Stomach (tissue), 9 donors: ENCODE measurements around the gene CD68. TPM values are rescaled to one million over a fixed set of nuclear protein-coding genes. Genes with fewer than 3 reads are reported as not detected.
A peak's percentile ranks its signal among the peaks of the same experiment; 100 is the strongest.
"Not testable (repeated sequence)": the region's sequence is repeated elsewhere in the genome, so short reads cannot be mapped to it uniquely, and the experiment has no call there.

Source experiments
- DNase-seq, 2 donors: peaks; one replicate each; pipeline versions ENCODE4 v3.0.0 to v3.0.0-alpha.2; 2013 to 2019
- H3K27ac ChIP-seq, 5 donors: fragments of 200-600 bp in 4 of 5; sonication (generic) in 4 of 5; one replicate each; pipeline ENCODE4 v1.5.1; 2013 to 2019; ENCODE audit warnings: mild to moderate bottlenecking in 1 of 5, moderate library complexity in 1 of 5
- H3K27me3 ChIP-seq, 3 donors: fragments of 200-600 bp; sonication (generic); one replicate each; pipeline ENCODE4 v1.5.1; 2017 to 2019; ENCODE audit warnings: mixed run types in 1 of 3
- H3K36me3 ChIP-seq, 4 donors: fragments of 200-600 bp; sonication (generic); 1 replicate in 3 of 4; 2 replicates in 1 of 4; pipeline ENCODE4 v1.5.1; 2016 to 2019
- H3K4me1 ChIP-seq, 4 donors: fragments of 200-600 bp; sonication (generic); one replicate each; pipeline ENCODE4 v1.5.1; 2016 to 2019
- H3K4me3 ChIP-seq, 4 donors: fragments of 200-600 bp; sonication (generic) in 3 of 4; one replicate each; pipeline ENCODE4 v1.5.1; 2016 to 2019; ENCODE audit warnings: mild to moderate bottlenecking in 1 of 4
- H3K9me3 ChIP-seq, 4 donors: fragments of 200-600 bp; sonication (generic); one replicate each; pipeline ENCODE4 v1.5.1; 2016 to 2019
- CTCF ChIP-seq, 7 experiments: fragments of 450-650 bp in 4 of 7; fragments of 200-600 bp in 3 of 7; sonication (generic) in 3 of 7; IDR thresholded peaks; one replicate each; pipeline ENCODE4 v1.5.1; 2016 to 2019; ENCODE audit warnings: antibody characterized with exemption in 7 of 7, control low read depth in 2 of 7, mild to moderate bottlenecking in 1 of 7
- EP300 ChIP-seq: sonication (generic); formaldehyde crosslinking; IDR thresholded peaks from one replicate; pipeline ENCODE4 v1.6.1; 2017; ENCODE audit warnings: antibody characterized with exemption
- POLR2A ChIP-seq, 4 donors: fragments of 450-650 bp; IDR thresholded peaks; one replicate each; pipeline ENCODE4 v1.6.1; 2016; ENCODE audit warnings: antibody characterized with exemption in 4 of 4, control low read depth in 2 of 4, mild to moderate bottlenecking in 1 of 4, moderate library complexity in 1 of 4
- POLR2AphosphoS5 ChIP-seq, 3 donors: sonication (generic); formaldehyde crosslinking; IDR thresholded peaks; one replicate each; pipeline ENCODE4 v1.6.1; 2016; ENCODE audit warnings: antibody characterized with exemption in 3 of 3
- WGBS, 5 donors: extraction: QIAGEN DNeasy Blood & Tissue Kit in 3 of 5; methylation state at CpG; one replicate each; pipeline versions ENCODE4 v1.1.5 to v1.1.7; 2013 to 2018; 5-methylcytosine and 5-hydroxymethylcytosine counted together
- intact Hi-C: fragments of 100-400 bp; cut with DNase I; formaldehyde crosslinking; loops from one replicate; pipeline ENCODE4 v1.15.1; 2023; ENCODE audit warnings: low total_unique reads
- polyA plus RNA-seq, 3 donors: library from polyadenylated mRNA; stranded (reverse); fragments of 200-250 nt; gene quantifications; one replicate each; pipeline ENCODE4 v1.2.3, GENCODE V29; 2013
- total RNA-seq, 5 donors: library from RNA; depleted of rRNA; stranded (reverse); fragments of >200 nt; gene quantifications; one replicate each; pipeline versions ENCODE4 v1.1.0 to v1.2.3, GENCODE V29; 2014 to 2016
- donor health status: healthy with polysubstance abuse.
- donor health status: Bipolar disorder and iron deficiency.
- donor health status: healthy.

The CD68 gene
- total and polyA plus RNA-seq, 8 donors: 11.1 to 39.6 (median 14.8) TPM

GRCh38 chr17:7618608-7619007 lies 39.2 kb downstream of the CD68 start:
- no peak for DNase-seq
- WGBS, 5 donors: 57 to 69% (median 63%) methylated on average over 5 of the region's 5 CpGs
- Histone ChIP-seq H3K4me1 (peaks cover 1 to 13% (median 8%) of the 10 kb centered on the region in 4 donors), H3K27ac (no peak overlapping the region), H3K4me3 (no peak overlapping the region), H3K9me3 (no peaks in the 10 kb centered on the region), H3K36me3 (no peaks in the 10 kb centered on the region), H3K27me3 (no peaks in the 10 kb centered on the region)
- intact Hi-C loops: no loop called here
- TF ChIP-seq POLR2AphosphoS5 (IDR thresholded peaks at IDR 0.05) (no peak), EP300 (no peak), POLR2A (IDR thresholded peaks at IDR 0.05) (no peak)

DNA sequence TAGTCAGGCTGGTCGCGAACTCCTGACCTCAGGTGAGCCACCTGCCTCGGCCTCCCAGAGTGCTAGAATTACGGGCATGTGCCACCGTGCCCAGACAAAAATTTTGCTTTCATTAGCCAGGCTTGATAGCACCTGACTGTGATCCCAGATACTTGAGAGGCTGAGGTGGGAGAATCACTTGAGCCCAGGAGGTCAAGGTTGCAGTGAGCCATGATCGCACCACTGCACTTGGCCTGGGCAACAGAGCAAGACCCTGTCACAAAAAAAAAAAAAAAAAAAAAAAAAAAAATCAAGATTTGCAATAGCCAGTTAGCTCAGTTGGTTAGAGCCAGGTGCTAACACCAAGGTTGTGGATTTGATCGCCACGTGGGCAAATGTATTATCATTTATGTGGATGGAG lies 41.4 kb downstream of the CD68 start:
- peaks cover 0 to 3% (median 3%) of the 10 kb centered on the region in 4 donors for H3K36me3 ChIP-seq
- H3K4me1 ChIP-seq: peaks cover 0 to under 1% (median 0%) of the 10 kb centered on the region in 4 donors
- TF ChIP-seq POLR2AphosphoS5 (IDR thresholded peaks at IDR 0.05): no peak
- no peak for TF ChIP-seq POLR2A (IDR thresholded peaks at IDR 0.05)
- TF ChIP-seq EP300: no peak
- no peak for TF ChIP-seq CTCF (IDR thresholded peaks at IDR 0.05)
- H3K27me3 ChIP-seq: no peaks in the 10 kb centered on the region
- intact Hi-C loops: no loop called here
- 93 to 95% (median 94%) methylated on average over 8 of the region's 8 CpGs for WGBS, 5 donors
- no peaks in the 10 kb centered on the region for H3K9me3 ChIP-seq
- no peak overlapping the region for H3K4me3 ChIP-seq
- H3K27ac ChIP-seq: no peak overlapping the region
- no peak for DNase-seq

DNA sequence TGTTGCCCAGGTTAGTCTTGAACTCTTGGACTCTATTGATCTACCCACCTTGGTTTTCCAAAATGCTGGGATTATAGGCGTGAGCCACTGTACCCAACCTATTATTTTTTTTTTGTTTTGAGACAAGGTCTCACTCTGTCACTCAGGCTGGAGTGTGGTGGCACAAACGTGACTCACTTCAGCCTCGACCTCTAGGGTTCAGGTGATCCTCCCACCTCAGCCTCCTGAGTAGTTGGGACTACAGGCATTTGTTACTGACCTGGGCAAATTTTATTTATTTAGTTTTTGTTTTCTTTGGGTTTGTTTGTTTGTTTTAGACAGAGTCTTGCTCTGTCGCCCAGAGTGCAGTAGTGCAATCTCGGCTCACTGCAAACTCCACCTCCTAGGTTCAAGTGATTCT lies 44.2 kb downstream of the CD68 start:
- Histone ChIP-seq H3K27me3 (no peaks in the 10 kb centered on the region), H3K4me3 (no peak overlapping the region), H3K36me3 (peaks cover 0 to 9% (median 9%) of the 10 kb centered on the region in 4 donors), H3K27ac (no peak overlapping the region), H3K9me3 (no peaks in the 10 kb centered on the region), H3K4me1 (peaks cover 11 to 18% (median 15%) of the 10 kb centered on the region in 4 donors)
- no peak for DNase-seq
- intact Hi-C loops: no loop called here
- no peak for TF ChIP-seq CTCF (IDR thresholded peaks at IDR 0.05)
- no peak for TF ChIP-seq POLR2A (IDR thresholded peaks at IDR 0.05)
- TF ChIP-seq POLR2AphosphoS5 (IDR thresholded peaks at IDR 0.05): no peak
- no peak for TF ChIP-seq EP300
- WGBS, 5 donors: 72 to 79% (median 75%) methylated on average over 5 of the region's 5 CpGs

GRCh38 chr17:7625749-7626148 lies 46.3 kb downstream of the CD68 start:
- DNase-seq, H3K27me3 ChIP-seq, H3K27ac ChIP-seq, H3K9me3 ChIP-seq, intact Hi-C loops, H3K4me3 ChIP-seq, H3K36me3 ChIP-seq: not testable (repeated sequence)
- 91 to 99% (median 98%) methylated on average over 16 of the region's 16 CpGs for WGBS, 5 donors
- H3K4me1 ChIP-seq: peaks cover 11 to 18% (median 15%) of the 10 kb centered on the region in 4 donors

DNA sequence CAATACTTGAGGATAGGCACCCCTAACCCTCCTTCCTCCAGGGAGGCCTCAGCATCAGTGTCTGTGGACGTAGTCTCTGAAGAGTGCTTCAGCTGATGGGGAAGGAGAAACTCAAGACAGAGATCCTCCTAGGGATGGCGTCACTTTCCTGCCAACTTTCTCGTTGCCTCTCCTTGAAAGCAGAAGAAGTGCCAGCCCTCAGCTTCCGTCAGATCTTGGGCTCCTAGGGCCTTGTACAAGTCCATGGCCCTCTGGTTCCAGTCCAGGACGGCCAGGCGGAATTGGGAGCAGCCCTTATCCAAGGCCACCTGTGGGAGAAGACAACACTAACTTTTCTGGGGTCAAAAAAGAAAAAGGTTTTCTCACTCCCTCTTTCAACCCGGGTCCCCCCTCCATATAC lies 46.9 kb downstream of the CD68 start:
- DNase-seq: no peak
- 80 to 89% (median 85%) methylated on average over 7 of the region's 7 CpGs for WGBS, 5 donors
- H3K27ac ChIP-seq: peak overlapping the region in 2 of 5 donors; percentile 93 to 96
- no peaks in the 10 kb centered on the region for H3K9me3 ChIP-seq
- H3K4me1 ChIP-seq: peaks cover 11 to 18% (median 15%) of the 10 kb centered on the region in 4 donors
- intact Hi-C loops: no loop called here
- peaks cover 0 to 9% (median 9%) of the 10 kb centered on the region in 4 donors for H3K36me3 ChIP-seq
- H3K4me3 ChIP-seq: peak overlapping the region in 2 of 4 donors; percentile 69 to 80
- no peaks in the 10 kb centered on the region for H3K27me3 ChIP-seq
- TF ChIP-seq CTCF (IDR thresholded peaks at IDR 0.05) (no peak), EP300 (no peak), POLR2A (IDR thresholded peaks at IDR 0.05) (no peak), POLR2AphosphoS5 (IDR thresholded peaks at IDR 0.05) (no peak)
